DMS153 treated with DMSO at 0.1 percent for 48 hours (cell line): ENCODE results near the gene SEMA5A.

Experiments
- DNase-seq: peaks from one replicate; lab custom pipeline; 2025; ENCODE audit not compliant: unreplicated experiment; lab: John Stamatoyannopoulos, UW

SEMA5A gene

GRCh38 chr5:9148242-9148641 is 397.6 kb downstream of the SEMA5A start:
- DNase-seq: no peak

- DNase-seq: no peak
Observed at GRCh38 chr5:9140711-9141110, 405.2 kb downstream of the SEMA5A start.

GRCh38 chr5:9140202-9140601 is 405.7 kb downstream of the SEMA5A start:
- DNase-seq: no peak

GRCh38 chr5:9139344-9139743 is 406.5 kb downstream of the SEMA5A start:
- DNase-seq: no peak

GRCh38 chr5:9128136-9128535 is 417.7 kb downstream of the SEMA5A start:
- DNase-seq: no peak

GRCh38 chr5:9126490-9126889 is 419.4 kb downstream of the SEMA5A start:
- no peak for DNase-seq

- DNase-seq: no peak
Observed at GRCh38 chr5:9125852-9126251, 420.0 kb downstream of the SEMA5A start.

- DNase-seq: no peak
Observed at GRCh38 chr5:9124838-9125237, 421.0 kb downstream of the SEMA5A start.

- DNase-seq: no peak
Observed at GRCh38 chr5:9124071-9124470, 421.8 kb downstream of the SEMA5A start.

- DNase-seq: no peak
Observed at GRCh38 chr5:9122528-9122927, 423.3 kb downstream of the SEMA5A start.

- peak; percentile 82 for DNase-seq
Observed at GRCh38 chr5:9121597-9121996, 424.3 kb downstream of the SEMA5A start.

GRCh38 chr5:9118852-9119251 is 427.0 kb downstream of the SEMA5A start:
- DNase-seq: no peak

- no peak for DNase-seq
Observed at GRCh38 chr5:9115093-9115492, 430.8 kb downstream of the SEMA5A start.

GRCh38 chr5:9112520-9113291 is 433.2 kb downstream of the SEMA5A start:
- no peak for DNase-seq

- no peak for DNase-seq
Observed at GRCh38 chr5:9108162-9108561, 437.7 kb downstream of the SEMA5A start.

GRCh38 chr5:9105851-9106250 is 440.0 kb downstream of the SEMA5A start:
- DNase-seq: no peak

GRCh38 chr5:9104571-9105339 is 441.1 kb downstream of the SEMA5A start:
- no peak for DNase-seq

- no peak for DNase-seq
Observed at GRCh38 chr5:9103290-9103689, 442.6 kb downstream of the SEMA5A start.

- no peak for DNase-seq
Observed at GRCh38 chr5:9099689-9100088, 446.2 kb downstream of the SEMA5A start.

- DNase-seq: no peak
Observed at GRCh38 chr5:9098990-9099389, 446.9 kb downstream of the SEMA5A start.

GRCh38 chr5:9094582-9094981 is 451.3 kb downstream of the SEMA5A start:
- DNase-seq: no peak

- no peak for DNase-seq
Observed at GRCh38 chr5:9091896-9092662, 453.8 kb downstream of the SEMA5A start.
